K562 (cell line): ENCODE measurements around the gene CAMK2D. TPM values are rescaled to one million over a fixed set of nuclear protein-coding genes. Genes with fewer than 3 reads are reported as not detected.

Source experiments
- ATAC-seq: fragments of 200-7000 bp; cut with Tn5 transposase; 3 replicates; pipeline ENCODE4 v1.9.1; 2020; ENCODE audit warnings: moderate library complexity
- BruUV-seq: library from RNA; stranded (reverse); fragments of 400-500 nt; replicated peaks from 2 replicates; lab custom pipeline; 2021; lab: Mats Ljungman, UMichigan
- CTCF ChIA-PET: fragments of 300-600 bp; formaldehyde crosslinking; extraction: SDS; loops from one replicate; lab custom pipeline; 2021; ENCODE audit warnings: low intra/inter-chr PET ratio; lab: Yijun Ruan, JAX
- POLR2A ChIA-PET: fragments of 300-600, 350-650 bp; sonication (Branson Sonifier 250); formaldehyde crosslinking; extraction: SDS; loops from one replicate; lab custom pipeline; 2021; ENCODE audit warnings: antibody characterized with exemption, inconsistent platforms; lab: Yijun Ruan, JAX
- DNase-seq, 4 experiments: peaks; one replicate each; pipeline versions ENCODE4 v3.0.0 to v3.0.0-alpha.2; 2011 to 2018; ENCODE audit warnings: low spot score in 3 of 4, mixed read lengths in 3 of 4; ENCODE audit errors: extremely low read depth in 1 of 4
- FAIRE-seq: peaks from 2 replicates; lab custom pipeline; 2011; peaks lifted over from hg19 to GRCh38; lab: Jason Lieb, UNC
- H2AFZ ChIP-seq: 2 replicates; pipeline ENCODE4 v1.6.0; 2011; ENCODE audit warnings: low read depth, low read length, control low read depth, inconsistent platforms
- H3K27ac ChIP-seq: fragments of 200-600 bp; 3 replicates; pipeline ENCODE4 v1.8.0; 2011; ENCODE audit warnings: low read depth, mild to moderate bottlenecking, control low read depth, inconsistent platforms, low read length, moderate library complexity, mixed read lengths; ENCODE audit errors: extremely low read depth
- H3K27me3 ChIP-seq, 2 experiments: fragments of 300-600 bp in 1 of 2; 2 replicates in 1 of 2; 3 replicates in 1 of 2; pipeline versions ENCODE4 v1.6.0 to v1.8.0; 2011; ENCODE audit warnings: inconsistent platforms in 2 of 2, low read length in 2 of 2, mild to moderate bottlenecking in 1 of 2, mixed read lengths in 1 of 2, moderate library complexity in 1 of 2; ENCODE audit not compliant: control insufficient read depth in 2 of 2, insufficient read depth in 2 of 2
- H3K36me3 ChIP-seq: fragments of 300-600 bp; 3 replicates; pipeline ENCODE4 v1.8.0; 2011; ENCODE audit warnings: mild to moderate bottlenecking, low read length, inconsistent platforms; ENCODE audit not compliant: control insufficient read depth, insufficient read depth
- H3K4me1 ChIP-seq, 2 experiments: fragments of 200-600 bp in 1 of 2; replicated peaks in 1 of 2; 2 replicates in 1 of 2; 3 replicates in 1 of 2; pipeline versions ENCODE4 v1.5.1 to v1.8.0; 2011; ENCODE audit warnings: inconsistent platforms in 2 of 2, low read length in 2 of 2, mild to moderate bottlenecking in 1 of 2, mixed read lengths in 1 of 2, moderate library complexity in 1 of 2; ENCODE audit not compliant: control insufficient read depth in 2 of 2, insufficient read depth in 2 of 2
- H3K4me2 ChIP-seq: 2 replicates; pipeline ENCODE4 v1.6.1; 2011; ENCODE audit warnings: low read length, control low read depth, inconsistent platforms, mixed read lengths; ENCODE audit not compliant: insufficient read depth
- H3K4me3 ChIP-seq: fragments of 200-600 bp; sonication (generic), shearing (Covaris generic); 2 replicates; pipeline ENCODE4 v1.5.1; 2016; ENCODE audit warnings: control low read depth, inconsistent platforms
- H3K79me2 ChIP-seq: fragments of 200-600 bp; 3 replicates; pipeline ENCODE4 v1.8.0; 2011; ENCODE audit warnings: low read length, inconsistent platforms; ENCODE audit not compliant: control insufficient read depth, insufficient read depth
- H3K9ac ChIP-seq, 2 experiments: 2 replicates each; pipeline versions ENCODE4 v1.6.0 to v1.6.1; 2011; ENCODE audit warnings: low read depth in 2 of 2, low read length in 2 of 2, control low read depth in 1 of 2, inconsistent platforms in 1 of 2, mild to moderate bottlenecking in 1 of 2, mixed read lengths in 1 of 2; ENCODE audit not compliant: insufficient read depth in 1 of 2
- H3K9me1 ChIP-seq: one replicate; pipeline ENCODE4 v1.6.0; 2011; ENCODE audit warnings: inconsistent platforms, mild to moderate bottlenecking, low read length, moderate library complexity; ENCODE audit not compliant: control insufficient read depth, insufficient read depth
- H3K9me3 ChIP-seq: replicated peaks from 2 replicates; pipeline ENCODE4 v1.5.1; 2011; ENCODE audit warnings: low read depth, low read length, inconsistent platforms; ENCODE audit not compliant: control insufficient read depth, insufficient read depth
- H4K20me1 ChIP-seq: replicated peaks from 2 replicates; pipeline ENCODE4 v1.6.1; 2011; ENCODE audit warnings: low read length, inconsistent platforms, mixed read lengths; ENCODE audit not compliant: control insufficient read depth, insufficient read depth
- MECOM ChIP-seq: fragments of 250-450 bp; sonication (Bioruptor Pico); IDR thresholded peaks from 2 replicates; pipeline ENCODE4 v1.8.0; 2022; ENCODE audit warnings: inconsistent platforms
- NFATC3 ChIP-seq: fragments of 450-650 bp; IDR thresholded peaks from 2 replicates; pipeline ENCODE4 v1.6.1; 2017; ENCODE audit warnings: mild to moderate bottlenecking
- PRDM10 ChIP-seq: fragments of 450-650 bp; IDR thresholded peaks from 2 replicates; pipeline ENCODE4 v1.6.1; 2018; ENCODE audit not compliant: partially characterized antibody
- RNF219 ChIP-seq: fragments of 250-450 bp; sonication (Bioruptor Pico); IDR thresholded peaks from 2 replicates; pipeline ENCODE4 v1.5.0; 2022; ENCODE audit warnings: mild to moderate bottlenecking
- TBL1XR1 ChIP-seq, 2 experiments: IDR thresholded peaks; 2 replicates each; pipeline ENCODE4 v1.6.1; 2012; ENCODE audit warnings: improper control_type of control experiment in 2 of 2, low read length in 2 of 2, mild to moderate bottlenecking in 1 of 2
- TSC22D4 ChIP-seq: fragments of 450-650 bp; IDR thresholded peaks from 2 replicates; pipeline ENCODE4 v1.6.1; 2016; ENCODE audit warnings: missing genetic modification characterization, missing biosample characterization, control low read depth
- ZNF217 ChIP-seq: sonication (generic); formaldehyde crosslinking; IDR thresholded peaks from 2 replicates; pipeline ENCODE4 v1.8.0; 2022; ENCODE audit warnings: mild to moderate bottlenecking, missing genetic modification reagents
- ZNF75A ChIP-seq: fragments of 450-650 bp; formaldehyde crosslinking; IDR thresholded peaks from 2 replicates; pipeline ENCODE4 v1.4.0; 2020; ENCODE audit warnings: mild to moderate bottlenecking
- WGBS: fragments of 100-300 bp; shearing (Covaris generic); methylation state at CpG from one replicate; pipeline ENCODE4 v1.1.6; 2016; ENCODE audit warnings: low coverage, mixed read lengths; ENCODE audit not compliant: insufficient coverage; ENCODE audit errors: missing lambda C conversion rate; 5-methylcytosine and 5-hydroxymethylcytosine counted together
- in situ Hi-C: fragments of 300-500 bp; cut with MboI; formaldehyde crosslinking; loops from 4 replicates; pipeline ENCODE4 v1.15.0; 2018; ENCODE audit warnings: inconsistent platforms, mixed read lengths
- intact Hi-C: fragments of 100-400 bp; cut with micrococcal nuclease; formaldehyde crosslinking; loops from 2 replicates; pipeline ENCODE4 v1.14.2; 2022
- polyA plus RNA-seq, 8 experiments: library from polyadenylated mRNA; depleted of rRNA in 4 of 8; stranded (reverse) in 5 of 8; unstranded in 3 of 8; fragments of >200 nt; fragmentation: Nextera tagmentation in 2 of 8; fragmentation: Illumina TruSeq in 1 of 8; extraction: Ambion mirVana in 2 of 8; extraction: Trizol in 1 of 8; gene quantifications; 2 replicates each; pipeline versions ENCODE4 v1.2.1 to v1.2.3, GENCODE V29; 2011 to 2014; ENCODE audit warnings: inconsistent platforms in 1 of 8, missing spikeins in 1 of 8
- total RNA-seq, 7 experiments: library from RNA; depleted of rRNA in 6 of 7; stranded (reverse); fragments of >200 nt in 6 of 7; fragmentation: Illumina TruSeq in 2 of 7; extraction: Trizol in 2 of 7; gene quantifications; 2 replicates each; pipeline versions ENCODE4 v1.2.1 to v1.2.3, GENCODE V29; 2011 to 2021; ENCODE audit warnings: low replicate concordance in 1 of 7

The CAMK2D gene
- total and polyA plus RNA-seq, 9 of the 15 experiments (the other 6 are each of a cell fraction or from before 2014, with no cell fraction given): 0.01 to 0.33 (median 0.04) TPM; not detected in 2

- H2AFZ ChIP-seq: peak overlapping the region; percentile 40; the same call in 1 of the 2 replicates
- no peaks in the 10 kb centered on the region for H4K20me1 ChIP-seq
- ATAC-seq: no peak; the same call in 1 of the 3 replicates
- H3K9ac ChIP-seq: no peak overlapping the region
- no TSS peak for BruUV-seq
- H3K9me3 ChIP-seq: no peaks in the 10 kb centered on the region
- CTCF ChIA-PET: no interaction called here
- H3K4me3 ChIP-seq: no peak overlapping the region
- no peaks in the 10 kb centered on the region for H3K27me3 ChIP-seq
- no peak overlapping the region for H3K27ac ChIP-seq
- H3K4me1 ChIP-seq: no peaks in the 10 kb centered on the region
- no peak for TF ChIP-seq RNF219 (CRISPR knock-in tag)
- peak; percentile 86 for TF ChIP-seq PRDM10
- no peak for TF ChIP-seq ZNF75A (CRISPR knock-in tag)
- no peak for TF ChIP-seq TBL1XR1 (IDR thresholded peaks at IDR 0.05; ENCODE audit: low read length in 2 of 2)
- no peak for TF ChIP-seq TSC22D4 (tag)
- no peak for TF ChIP-seq ZNF217 (CRISPR knock-in tag)
- TF ChIP-seq NFATC3: no peak
- TF ChIP-seq MECOM (CRISPR knock-in tag): no peak
- intact Hi-C loops: no loop called here
- 8% methylated on average over 1 of the region's 1 CpG for WGBS
- H3K79me2 ChIP-seq: no peaks in the 10 kb centered on the region
- POLR2A ChIA-PET: no interaction called here
- no peak overlapping the region for H3K4me2 ChIP-seq
- DNase-seq: no peak
- no peaks in the 10 kb centered on the region for H3K36me3 ChIP-seq
- no peak for FAIRE-seq
- no peaks in the 10 kb centered on the region for H3K9me1 ChIP-seq
- in situ Hi-C loops: no loop called here
These were observed 167.9 kb downstream of the CAMK2D start for GRCh38 chr4:113593400-113594230.
